ENCODE results near the gene TUBA3D.
"Not testable (repeated sequence)": the region's sequence is repeated elsewhere in the genome, so short reads cannot be mapped to it uniquely, and the experiment has no call there.

Gene TUBA3D

DNA sequence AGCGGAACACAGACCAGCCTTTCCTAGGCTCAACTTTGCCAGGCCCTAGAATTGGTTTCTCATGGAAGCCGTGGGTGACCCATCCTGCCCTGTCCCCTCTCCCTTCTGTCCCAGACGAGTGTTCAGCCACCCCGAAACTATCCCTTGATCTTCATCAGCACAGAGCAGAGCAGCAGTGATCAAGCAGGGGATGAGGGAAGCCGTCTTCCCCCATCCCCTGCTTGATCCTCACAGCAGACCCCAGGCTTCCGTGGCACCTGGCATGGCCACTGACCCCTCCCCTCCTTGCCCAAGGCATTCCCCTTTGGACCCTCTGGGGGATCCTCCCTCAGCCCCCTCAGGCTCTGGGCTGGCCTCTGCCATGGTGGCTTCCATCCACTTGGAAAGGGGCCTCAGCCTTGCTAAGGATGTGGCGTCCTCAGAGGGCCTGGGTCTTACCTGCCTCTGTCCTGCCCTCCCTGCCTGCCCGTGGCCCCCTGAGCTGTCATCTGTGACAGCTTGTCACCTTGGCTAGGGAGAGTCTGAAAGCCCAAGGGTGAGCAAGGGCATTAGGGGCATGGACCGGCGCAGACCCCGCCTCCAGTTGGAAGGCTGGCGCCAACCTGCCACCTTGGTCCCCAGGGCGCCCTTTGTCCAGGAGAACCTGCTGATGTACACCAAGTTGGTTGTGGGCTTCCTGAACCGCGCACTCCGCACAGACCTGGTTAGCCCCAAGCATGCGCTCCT lies 41.4 kb downstream of the TUBA3D start:
- FAIRE-seq: no peak
- TF ChIP-seq POLR2A (IDR thresholded peaks at IDR 0.05; ENCODE audit: low read depth, low read length): no peak; the same call in 1 of the 2 replicates
- DNase-seq (ENCODE audit: insufficient read length): no peak

DNA sequence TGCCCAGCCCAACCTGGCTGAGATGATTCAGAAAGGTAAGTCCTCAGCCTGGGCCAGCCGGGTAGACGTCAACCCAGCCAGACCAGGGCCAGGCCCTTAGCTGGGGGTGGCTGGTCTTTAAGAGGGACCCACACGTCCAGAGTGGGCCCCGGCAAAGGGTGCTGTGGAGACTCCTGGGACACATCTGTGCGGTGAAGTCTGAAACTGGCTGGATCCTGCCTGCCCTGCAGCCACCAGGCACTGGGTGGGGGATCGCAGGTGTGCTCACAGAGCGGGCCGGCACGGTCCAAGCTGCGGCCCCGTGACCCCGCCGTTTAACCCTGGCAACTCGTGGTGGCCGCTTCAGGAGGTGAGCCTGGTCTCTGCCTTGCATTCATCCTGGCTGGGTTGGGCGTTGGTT lies 41.9 kb downstream of the TUBA3D start:
- FAIRE-seq; DNase-seq (ENCODE audit: insufficient read length): not testable (repeated sequence)

DNA sequence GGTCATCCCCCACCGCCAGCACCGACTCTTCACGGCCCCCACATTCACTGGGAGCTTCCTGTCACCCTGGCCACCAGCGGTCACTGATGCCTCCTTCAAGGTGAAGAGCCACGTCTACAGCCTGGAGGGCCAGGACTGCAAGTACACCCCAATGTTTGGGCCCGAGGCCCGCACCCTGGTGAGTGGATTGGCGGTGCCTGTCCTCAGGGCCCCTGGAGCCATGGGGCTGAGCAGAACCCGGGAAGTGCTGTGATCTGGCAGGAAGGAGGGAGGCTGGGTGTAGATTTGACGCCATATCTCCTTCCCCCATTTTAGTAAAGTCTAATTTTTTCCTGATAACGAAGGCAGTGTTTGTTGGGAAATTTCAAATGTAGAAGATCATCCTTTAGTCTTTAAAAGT lies 42.6 kb downstream of the TUBA3D start:
- DNase-seq (ENCODE audit: insufficient read length): not testable (repeated sequence)
- peak; percentile 5 for FAIRE-seq

DNA sequence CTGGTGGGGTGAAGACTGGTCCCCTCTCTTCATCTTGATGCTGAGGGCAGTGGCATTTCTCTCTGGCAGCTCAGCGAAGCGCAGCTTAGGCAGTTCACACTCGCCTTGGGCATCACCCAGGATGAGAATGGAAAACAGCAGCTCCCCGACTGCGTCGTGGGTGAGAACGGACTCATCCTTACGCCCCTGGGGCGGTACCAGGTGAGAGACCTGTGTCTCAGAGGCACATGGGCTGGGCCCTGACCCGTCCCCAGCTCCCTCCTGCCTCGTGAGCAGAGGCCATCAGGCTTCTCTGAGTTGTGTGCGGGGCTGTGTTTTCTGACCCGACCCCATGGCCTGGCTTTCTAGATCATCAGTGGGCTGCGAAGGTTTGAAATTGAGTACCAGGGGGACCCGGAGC lies 43.5 kb downstream of the TUBA3D start:
- TF ChIP-seq TAF1 (IDR thresholded peaks at IDR 0.05; ENCODE audit: borderline replicate concordance, low read depth, low read length) (no peak), POLR2A (IDR thresholded peaks at IDR 0.05; ENCODE audit: low read depth, low read length) (no peak), POLR2AphosphoS5 (IDR thresholded peaks at IDR 0.05; ENCODE audit: low read depth, low read length) (no peak)
- DNase-seq (ENCODE audit: insufficient read length) (no peak), FAIRE-seq (no peak)

DNA sequence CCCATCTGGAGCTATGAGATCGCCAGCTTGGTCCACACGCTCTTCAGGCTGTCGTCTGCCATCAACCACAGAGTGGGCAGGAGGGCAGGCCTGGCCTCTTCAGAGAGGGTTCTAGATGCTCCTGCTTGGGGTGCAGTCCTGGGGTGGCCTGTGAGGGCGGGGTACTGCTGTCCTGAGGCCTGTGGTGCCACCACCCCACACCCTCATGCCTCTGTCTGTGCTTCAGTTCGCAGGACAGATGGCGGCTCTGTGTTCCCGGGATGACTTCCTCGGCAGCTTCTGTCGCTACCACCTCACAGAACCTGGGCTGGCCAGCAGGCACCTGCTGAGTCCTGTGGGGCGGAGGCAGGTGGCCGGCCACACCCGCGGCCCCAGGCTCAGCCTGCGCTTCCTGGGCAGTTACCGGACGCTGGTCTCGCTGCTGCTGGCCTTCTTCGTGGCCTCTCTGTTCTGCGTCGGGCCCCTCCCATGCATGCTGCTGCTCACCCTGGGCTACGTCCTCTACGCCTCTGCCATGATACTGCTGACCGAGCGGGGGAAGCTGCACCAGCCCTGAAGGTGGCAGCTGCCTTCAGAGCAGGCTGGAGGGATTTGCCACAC lies 44.1 kb downstream of the TUBA3D start:
- DNase-seq (ENCODE audit: insufficient read length); FAIRE-seq: not testable (repeated sequence)

DNA sequence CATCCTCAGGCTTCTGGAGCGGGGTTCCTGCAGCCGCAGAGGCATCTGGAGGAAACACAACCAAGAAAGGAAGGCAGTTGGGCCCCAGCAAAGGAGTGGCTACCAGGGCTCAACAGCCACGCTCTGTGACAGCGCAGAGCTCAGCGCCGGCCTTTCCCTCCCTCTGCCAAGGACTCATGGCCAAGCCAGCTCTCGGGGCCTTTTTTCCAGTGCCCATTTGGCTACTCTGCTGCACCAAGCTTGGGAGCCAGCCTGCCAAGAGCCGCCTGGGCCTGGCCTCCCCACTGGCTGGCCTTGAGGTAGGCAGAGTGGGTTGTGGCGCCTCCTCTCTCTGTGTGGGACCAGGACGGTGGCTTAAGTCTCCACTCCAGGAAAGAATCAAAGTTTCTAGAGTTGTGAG lies 44.6 kb downstream of the TUBA3D start:
- DNase-seq (ENCODE audit: insufficient read length): no peak

DNA sequence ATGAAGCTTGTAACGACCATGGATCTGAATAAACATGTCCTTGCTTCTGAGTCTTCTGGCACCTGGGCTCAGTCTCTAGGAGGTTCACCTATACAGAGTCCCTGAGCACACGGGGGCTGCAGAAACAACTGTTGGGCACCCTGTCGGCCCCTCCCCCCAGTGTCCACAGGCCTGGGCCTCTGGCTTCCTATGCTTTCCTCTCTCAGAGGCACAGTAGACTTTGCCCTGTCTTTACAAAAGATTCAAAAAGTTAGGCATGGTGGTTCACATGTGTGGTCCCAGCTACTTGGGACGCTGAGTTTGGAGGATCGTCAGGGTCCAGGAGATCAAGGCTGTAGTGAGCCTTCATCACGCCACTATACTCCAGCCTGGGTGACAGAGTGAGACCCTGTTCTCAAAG lies 45.6 kb downstream of the TUBA3D start:
- FAIRE-seq; DNase-seq (ENCODE audit: insufficient read length): not testable (repeated sequence)

More for the DNA sequence above, 44.6 kb downstream of the TUBA3D start:
- TF ChIP-seq POLR2AphosphoS5 (IDR thresholded peaks at IDR 0.05; ENCODE audit: low read depth, low read length) (no peak), TAF1 (IDR thresholded peaks at IDR 0.05; ENCODE audit: borderline replicate concordance, low read depth, low read length) (no peak)
- FAIRE-seq: no peak

DNA sequence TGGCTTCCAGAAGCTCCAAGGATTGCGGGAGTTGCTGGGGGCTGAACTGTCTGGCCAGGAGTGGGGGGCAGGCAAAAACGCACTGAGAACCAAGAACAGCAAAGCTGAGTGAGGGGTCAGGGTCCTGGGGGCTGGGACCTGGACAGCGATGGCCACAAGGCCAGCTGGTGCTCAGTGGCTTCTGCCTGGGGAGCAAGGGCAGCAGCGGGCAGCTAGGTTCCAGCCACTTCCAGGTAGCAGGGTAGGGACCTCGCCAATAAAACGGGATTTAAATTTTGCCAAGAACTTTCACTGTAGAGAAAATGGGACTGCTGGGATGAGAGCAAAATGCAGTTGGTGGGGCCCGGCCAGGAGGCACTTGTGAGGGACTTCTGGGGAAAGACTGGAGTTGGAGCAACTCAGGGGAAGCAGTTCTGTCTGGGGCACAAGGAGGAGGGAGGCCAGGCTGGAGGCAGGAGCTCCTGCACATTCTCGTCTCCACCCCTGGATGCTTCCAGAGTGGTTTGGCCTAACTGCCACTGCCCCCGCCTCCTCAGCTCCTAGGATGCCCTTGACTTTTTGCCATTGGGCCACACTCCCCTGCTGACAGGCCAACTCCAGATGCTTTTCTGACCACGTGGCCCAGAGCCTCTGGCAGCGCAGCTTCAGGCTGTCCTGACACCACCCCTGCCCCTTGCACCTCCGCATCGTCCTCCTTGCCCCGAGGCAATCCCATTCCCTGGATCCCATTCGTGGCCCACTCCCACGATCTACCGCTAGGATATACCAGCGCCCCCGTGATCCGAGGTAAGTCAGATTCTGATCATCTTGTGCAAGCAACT lies 46.3 kb downstream of the TUBA3D start:
- FAIRE-seq: no peak
- TF ChIP-seq POLR2AphosphoS5 (IDR thresholded peaks at IDR 0.05; ENCODE audit: low read depth, low read length) (peak; percentile 78; the same call in 1 of the 2 replicates), TAF1 (IDR thresholded peaks at IDR 0.05; ENCODE audit: borderline replicate concordance, low read depth, low read length) (no peak), POLR2A (IDR thresholded peaks at IDR 0.05; ENCODE audit: low read depth, low read length) (peak; percentile 56; the same call in 1 of the 2 replicates)
- no peak for DNase-seq (ENCODE audit: insufficient read length)

DNA sequence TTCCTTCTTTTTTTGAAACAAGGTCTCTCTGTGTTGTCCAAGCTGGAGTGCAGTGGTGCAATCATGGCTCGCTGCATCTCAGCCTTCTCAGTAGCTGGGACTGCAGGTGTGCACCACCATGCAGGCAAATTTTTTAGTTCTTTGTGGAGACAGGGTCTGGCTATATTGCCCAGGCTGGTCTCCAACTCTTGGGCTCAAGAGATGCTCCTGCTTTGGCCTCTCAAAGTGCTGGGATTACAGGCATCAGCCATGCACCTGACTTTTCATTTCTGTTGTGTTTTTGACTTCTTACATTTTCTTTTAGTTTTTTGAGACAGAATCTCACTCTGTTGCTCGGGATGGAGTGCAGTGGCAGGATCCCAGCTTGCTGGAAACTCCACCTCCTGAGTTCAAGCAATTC lies 49.3 kb downstream of the TUBA3D start:
- not testable (repeated sequence) for DNase-seq (ENCODE audit: insufficient read length); FAIRE-seq

DNA sequence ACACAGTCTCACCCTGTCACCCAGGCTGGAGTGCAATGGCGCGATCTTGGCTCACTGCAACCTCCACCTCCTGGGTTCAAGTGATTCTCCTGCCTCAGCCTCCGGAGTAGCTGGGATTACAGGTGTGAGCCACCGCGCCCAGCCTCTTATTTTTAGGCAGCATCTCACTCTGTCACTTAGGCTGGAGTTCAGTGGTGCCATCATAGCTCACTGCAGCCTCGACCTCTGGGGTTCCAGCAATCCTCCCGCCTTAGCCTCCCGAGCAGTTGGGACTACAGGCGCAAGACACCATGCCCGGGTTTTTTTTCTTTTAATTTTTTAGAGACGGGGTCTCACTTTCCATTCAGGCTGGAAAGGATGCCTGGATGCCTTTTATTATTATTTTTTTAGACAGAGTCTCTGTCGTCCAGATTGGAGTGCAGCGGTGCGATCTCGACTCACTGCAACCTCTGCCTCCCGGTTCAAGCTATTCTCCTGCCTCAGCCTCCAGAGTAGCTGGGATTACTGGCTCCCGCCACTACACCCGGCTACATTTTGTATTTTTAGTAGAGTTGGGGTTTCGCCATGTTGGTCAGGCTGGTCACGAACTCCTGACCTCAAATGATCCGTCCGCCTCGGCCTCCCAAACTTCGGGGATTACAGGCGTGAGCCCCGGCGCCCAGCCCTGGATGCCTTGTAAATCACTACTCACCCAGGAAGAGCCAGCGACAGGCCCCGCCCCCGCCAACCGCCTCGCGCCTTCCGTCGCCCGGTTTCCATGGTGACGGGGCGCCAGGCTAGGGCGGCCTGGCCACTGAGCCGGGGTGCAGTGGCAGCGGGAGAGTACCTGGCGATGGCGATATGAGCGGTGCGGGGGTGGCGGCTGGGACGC lies 51.4 kb downstream of the TUBA3D start, which contains the start of gene CCDC74A:
Gene CCDC74A (plus strand): TSS at position 758 of the 871 bp plus-strand sequence. CDS start 83 bp downstream, at position 841.
- DNase-seq (ENCODE audit: insufficient read length): not testable (repeated sequence)
- peak; percentile 93 for FAIRE-seq

DNA sequence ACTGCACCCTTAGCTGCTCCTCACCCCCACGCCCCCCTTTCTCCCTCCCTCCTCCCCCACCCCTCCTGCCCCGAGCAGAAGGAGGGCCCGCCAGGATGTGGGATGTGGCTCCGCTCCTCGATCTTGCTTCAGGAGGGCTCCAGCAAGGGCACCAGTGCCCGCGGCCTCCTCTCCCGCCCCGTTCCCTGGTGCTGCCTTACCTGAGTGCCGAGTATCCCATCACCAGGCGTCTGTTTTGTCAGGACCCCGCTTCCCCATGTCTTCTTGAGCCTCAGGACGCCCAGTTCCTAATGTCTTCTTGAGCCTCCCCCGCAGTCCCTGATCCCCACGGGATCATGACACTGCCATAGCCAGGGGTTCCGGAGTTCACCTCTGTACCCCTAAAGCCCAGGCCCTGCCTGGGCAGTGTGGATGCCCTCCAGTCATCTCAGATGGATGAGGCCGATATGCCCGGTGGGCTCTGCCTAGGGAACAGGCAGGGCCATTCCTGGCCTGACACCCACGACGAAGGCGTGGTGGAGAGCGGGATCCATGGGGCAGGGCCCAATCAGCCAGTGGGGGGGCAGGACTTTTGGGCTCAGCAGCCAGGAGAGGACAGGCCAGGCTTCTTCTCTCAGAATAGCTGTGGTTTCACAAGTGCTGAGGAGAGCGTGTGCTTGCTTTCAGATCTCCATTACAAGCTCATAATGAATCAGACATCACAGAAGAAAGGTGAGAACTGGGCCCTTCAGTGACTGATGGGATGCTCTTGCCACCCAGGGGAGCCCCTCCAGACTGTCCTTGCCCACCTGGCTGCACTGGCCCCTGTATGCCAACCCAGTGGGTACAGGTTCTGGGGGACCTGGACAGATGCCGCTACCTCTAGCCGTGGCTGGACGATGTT lies 53.3 kb downstream of the TUBA3D start:
- FAIRE-seq: peak; percentile 87
- DNase-seq (ENCODE audit: insufficient read length): not testable (repeated sequence)

DNA sequence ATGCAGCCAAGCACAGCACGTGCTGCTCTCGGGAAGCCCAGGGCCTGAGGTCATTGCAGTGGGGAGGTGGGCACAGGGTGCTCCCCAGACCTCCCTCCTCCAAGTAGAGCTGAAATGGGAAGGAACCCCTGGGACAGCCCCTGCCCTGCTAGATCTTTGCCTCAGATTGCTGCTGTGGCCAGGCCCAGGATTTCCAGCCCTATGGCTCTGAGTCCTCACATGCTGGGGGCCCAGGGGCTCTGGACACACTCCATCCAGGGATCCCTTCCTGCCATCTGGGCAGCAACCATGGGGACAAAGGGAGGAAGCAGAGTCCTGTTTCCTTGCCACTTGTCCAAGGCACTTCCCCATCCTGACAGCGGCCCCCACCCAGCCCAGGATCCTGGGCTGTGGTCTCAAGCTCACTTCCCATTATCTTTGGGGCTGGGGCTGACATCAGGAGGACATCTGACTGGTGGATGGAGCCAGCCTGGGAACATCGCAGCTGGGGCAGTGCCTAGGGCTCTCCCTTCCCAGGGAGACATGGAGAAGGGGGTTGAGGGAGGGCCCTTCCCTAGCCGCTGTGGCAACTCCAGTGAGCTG lies 54.0 kb downstream of the TUBA3D start:
- not testable (repeated sequence) for FAIRE-seq; DNase-seq (ENCODE audit: insufficient read length)

DNA sequence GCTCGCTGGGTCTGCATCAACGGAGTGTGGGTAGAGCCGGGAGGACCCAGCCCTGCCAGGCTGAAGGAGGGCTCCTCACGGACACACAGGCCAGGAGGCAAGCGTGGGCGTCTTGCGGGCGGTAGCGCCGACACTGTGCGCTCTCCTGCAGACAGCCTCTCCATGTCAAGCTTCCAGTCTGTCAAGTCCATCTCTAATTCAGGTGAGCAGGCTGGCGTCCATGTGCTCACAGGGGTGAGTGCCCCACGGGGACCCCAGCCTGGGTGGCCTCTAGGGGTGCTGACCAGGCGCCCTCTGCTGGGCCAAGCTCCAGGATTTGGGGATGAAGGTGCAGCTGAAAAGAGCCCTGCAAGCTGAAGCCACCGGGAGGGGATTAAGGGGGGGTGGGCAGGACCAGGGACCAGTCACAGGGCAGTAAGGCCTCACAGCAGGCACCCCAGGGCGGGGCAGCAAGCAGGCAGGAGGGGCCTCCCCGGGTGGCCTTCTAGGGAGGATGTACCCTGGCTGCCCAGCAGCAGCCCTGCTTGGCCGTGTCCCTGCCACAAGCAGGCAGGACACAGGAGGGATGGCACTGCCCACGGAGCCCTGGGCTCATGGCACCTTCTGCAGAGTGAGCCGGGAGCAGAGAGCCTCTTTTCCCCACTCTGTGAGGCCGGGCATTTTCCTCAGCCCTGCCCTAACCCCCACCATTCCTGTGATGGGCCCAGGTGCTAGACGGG lies 54.9 kb downstream of the TUBA3D start:
- DNase-seq (ENCODE audit: insufficient read length): not testable (repeated sequence)
- FAIRE-seq: peak; percentile 67

DNA sequence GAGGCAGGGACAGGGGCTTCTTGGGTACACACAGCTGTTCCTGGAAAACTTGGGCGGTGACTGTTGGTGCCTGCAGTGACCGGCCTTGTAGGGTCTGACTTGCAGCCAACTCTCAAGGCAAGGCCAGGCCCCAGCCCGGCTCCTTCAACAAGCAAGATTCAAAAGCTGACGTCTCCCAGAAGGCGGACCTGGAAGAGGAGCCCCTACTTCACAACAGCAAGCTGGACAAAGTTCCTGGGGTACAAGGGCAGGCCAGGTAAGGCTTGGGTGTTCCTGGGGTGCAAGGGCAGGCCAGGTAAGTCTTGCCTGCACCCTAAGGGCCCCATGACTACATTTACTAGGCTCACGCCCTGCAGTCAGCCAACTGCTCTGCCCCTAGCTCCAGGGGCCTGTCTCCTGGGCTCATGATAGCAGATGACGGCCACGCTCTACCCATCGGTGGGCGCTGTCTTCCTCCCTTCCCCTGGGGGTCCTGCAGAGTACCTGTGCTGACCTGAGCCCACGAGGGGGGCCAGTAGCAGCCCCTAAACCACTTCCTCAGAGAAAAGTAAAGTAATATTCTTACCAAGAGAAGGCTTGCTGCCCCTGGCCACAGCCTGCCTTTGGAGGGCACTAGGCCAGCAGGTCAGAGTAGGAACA lies 55.7 kb downstream of the TUBA3D start:
- not testable (repeated sequence) for FAIRE-seq; DNase-seq (ENCODE audit: insufficient read length)

All from GM12892 (cell line).